Activated CD8-positive, alpha-beta memory T cell treated with anti-CD3 and anti-CD28 coated beads, Interleukin-2, amount 10 ng/mL, durations not matched to agents 7 days and 5 days (primary cell): ENCODE results near the gene USP37. TPM values are rescaled to one million over a fixed set of nuclear protein-coding genes. Genes with fewer than 3 reads are reported as not detected.

Experiments used
- ATAC-seq: fragments of 150-1000 bp; cut with Tn5 transposase; one replicate; pipeline ENCODE4 v1.10.0; 2021; ENCODE audit warnings: moderate library complexity
- CTCF ChIA-PET: fragments of 350-600 bp; sonication (Branson Sonifier 250); formaldehyde crosslinking; loops from one replicate; lab custom pipeline; 2021; ENCODE audit warnings: antibody characterized with exemption; lab: Charles Lee
- DNase-seq: peaks from one replicate; pipeline ENCODE4 v3.0.0-alpha.2; 2020
- H3K27ac Mint-ChIP-seq: one replicate; pipeline ENCODE4 v1.8.0; 2021; ENCODE audit warnings: mild to moderate bottlenecking, mixed read lengths
- H3K27me3 Mint-ChIP-seq: one replicate; pipeline ENCODE4 v1.8.0; 2021; ENCODE audit warnings: mixed read lengths
- H3K36me3 Mint-ChIP-seq: one replicate; pipeline ENCODE4 v1.8.0; 2021; ENCODE audit warnings: mild to moderate bottlenecking, mixed read lengths
- H3K4me1 Mint-ChIP-seq: one replicate; pipeline ENCODE4 v1.8.0; 2021; ENCODE audit warnings: mixed read lengths
- H3K4me3 Mint-ChIP-seq: one replicate; pipeline ENCODE4 v1.8.0; 2021; ENCODE audit warnings: mild to moderate bottlenecking, moderate library complexity, mixed read lengths
- H3K9me3 Mint-ChIP-seq: one replicate; pipeline ENCODE4 v1.8.0; 2022; ENCODE audit warnings: low read depth, mixed read lengths
- total RNA-seq, 2 experiments: library from RNA; stranded (reverse); gene quantifications; one replicate each; pipeline ENCODE4 v1.2.3, GENCODE V29; 2021

The USP37 gene
- total RNA-seq, 2 experiments from 2014 or later, result 33.7 to 37.6 TPM

GRCh38 chr2:218485986-218486667, 82.0 kb downstream of the USP37 start:
- Mint-ChIP-seq H3K27ac (no peak overlapping the region), H3K4me3 (no peak overlapping the region), H3K9me3 (no peaks in the 10 kb centered on the region), H3K27me3 (no peaks in the 10 kb centered on the region), H3K36me3 (peaks cover 52% of the 10 kb centered on the region), H3K4me1 (peaks cover 9% of the 10 kb centered on the region)
- CTCF ChIA-PET, result no interaction called here
- ATAC-seq (no peak), DNase-seq (no peak)

- Mint-ChIP-seq H3K27me3 (no peaks in the 10 kb centered on the region), H3K27ac (no peak overlapping the region), H3K4me3 (no peak overlapping the region), H3K4me1 (peaks cover 15% of the 10 kb centered on the region), H3K9me3 (no peaks in the 10 kb centered on the region), H3K36me3 (peaks cover 46% of the 10 kb centered on the region)
- ATAC-seq (no peak), DNase-seq (no peak)
- CTCF ChIA-PET, result interaction anchor here (0.6 to 1.0 kb wide), 2 partner anchors 20 to 57 kb away, joined by 3 read pairs; no protein-coding TSS in a partner anchor
These were observed 85.5 kb downstream of the USP37 start for GRCh38 chr2:218482651-218483050.

DNA sequence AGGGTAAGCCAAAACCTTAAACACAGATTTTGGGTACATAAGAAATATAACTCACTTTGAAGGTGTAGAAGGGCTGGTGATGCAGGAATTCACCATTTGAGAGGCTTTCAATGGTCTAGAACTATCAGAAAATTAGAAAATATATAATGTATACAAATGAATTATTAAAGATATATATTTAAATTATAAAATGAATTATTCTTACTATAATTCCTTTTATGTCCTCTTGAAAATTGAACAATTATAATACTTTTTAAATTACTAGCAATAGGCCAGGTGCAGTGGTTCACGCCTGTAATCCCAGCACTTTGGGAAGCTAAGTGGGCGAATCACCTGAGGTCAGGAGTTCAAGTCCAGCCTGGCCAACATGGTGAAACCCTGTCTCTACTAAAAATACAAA, 88.6 kb downstream of the USP37 start:
- Mint-ChIP-seq H3K4me1 (peaks cover 15% of the 10 kb centered on the region), H3K27me3 (no peaks in the 10 kb centered on the region), H3K36me3 (peaks cover 36% of the 10 kb centered on the region), H3K9me3 (no peaks in the 10 kb centered on the region), H3K27ac (no peak overlapping the region), H3K4me3 (no peak overlapping the region)
- no peak for ATAC-seq
- CTCF ChIA-PET, result interaction anchor here (1.3 kb wide), 1 partner anchor 33 kb away, joined by 4 read pairs; no protein-coding TSS in a partner anchor
- DNase-seq, result no peak

DNA sequence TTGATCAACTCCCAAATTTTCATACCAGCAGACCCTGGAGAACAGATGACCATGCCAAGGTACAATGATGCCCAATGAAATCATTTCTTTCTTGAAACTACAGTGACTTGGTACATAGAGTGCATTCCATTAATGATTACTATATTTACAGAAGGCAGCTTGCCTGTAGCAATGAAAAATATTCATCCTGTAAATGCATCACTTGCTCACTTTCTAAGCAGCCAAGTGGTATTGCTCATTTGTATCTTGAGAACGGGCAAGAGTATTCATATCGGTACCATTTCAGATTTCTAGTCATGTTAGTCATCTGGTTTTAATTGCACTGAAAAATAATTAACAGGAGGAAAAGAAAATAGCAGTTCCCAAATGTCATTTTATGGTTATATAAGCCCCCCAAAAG, 89.6 kb downstream of the USP37 start:
- CTCF ChIA-PET, result no interaction called here
- no peak for DNase-seq
- no peak for ATAC-seq
- peaks cover 13% of the 10 kb centered on the region for H3K4me1 Mint-ChIP-seq
- H3K36me3 Mint-ChIP-seq, result peaks cover 37% of the 10 kb centered on the region
- no peaks in the 10 kb centered on the region for H3K9me3 Mint-ChIP-seq
- no peak overlapping the region for H3K27ac Mint-ChIP-seq
- no peak overlapping the region for H3K4me3 Mint-ChIP-seq
- H3K27me3 Mint-ChIP-seq, result no peaks in the 10 kb centered on the region

GRCh38 chr2:218477247-218477646, 90.9 kb downstream of the USP37 start:
- Mint-ChIP-seq H3K27ac (no peak overlapping the region), H3K9me3 (no peaks in the 10 kb centered on the region), H3K27me3 (no peaks in the 10 kb centered on the region), H3K4me3 (no peak overlapping the region), H3K36me3 (peaks cover 42% of the 10 kb centered on the region), H3K4me1 (peaks cover 9% of the 10 kb centered on the region)
- ATAC-seq (no peak), DNase-seq (no peak)
- CTCF ChIA-PET, result no interaction called here

- DNase-seq (no peak), ATAC-seq (no peak)
- peaks cover 12% of the 10 kb centered on the region for H3K4me1 Mint-ChIP-seq
- no peak overlapping the region for H3K4me3 Mint-ChIP-seq
- peaks cover 43% of the 10 kb centered on the region for H3K36me3 Mint-ChIP-seq
- CTCF ChIA-PET, result no interaction called here
- H3K9me3 Mint-ChIP-seq, result no peaks in the 10 kb centered on the region
- H3K27ac Mint-ChIP-seq, result no peak overlapping the region
- no peaks in the 10 kb centered on the region for H3K27me3 Mint-ChIP-seq
These were observed 91.5 kb downstream of the USP37 start for GRCh38 chr2:218476676-218477075.

- no peaks in the 10 kb centered on the region for H3K9me3 Mint-ChIP-seq
- DNase-seq, result no peak
- H3K27ac Mint-ChIP-seq, result no peak overlapping the region
- H3K4me1 Mint-ChIP-seq, result peaks cover 26% of the 10 kb centered on the region
- no peaks in the 10 kb centered on the region for H3K27me3 Mint-ChIP-seq
- ATAC-seq, result no peak
- CTCF ChIA-PET, result no interaction called here
- H3K36me3 Mint-ChIP-seq, result peaks cover 50% of the 10 kb centered on the region
- no peak overlapping the region for H3K4me3 Mint-ChIP-seq
These were observed 93.6 kb downstream of the USP37 start for GRCh38 chr2:218474527-218474926.

DNA sequence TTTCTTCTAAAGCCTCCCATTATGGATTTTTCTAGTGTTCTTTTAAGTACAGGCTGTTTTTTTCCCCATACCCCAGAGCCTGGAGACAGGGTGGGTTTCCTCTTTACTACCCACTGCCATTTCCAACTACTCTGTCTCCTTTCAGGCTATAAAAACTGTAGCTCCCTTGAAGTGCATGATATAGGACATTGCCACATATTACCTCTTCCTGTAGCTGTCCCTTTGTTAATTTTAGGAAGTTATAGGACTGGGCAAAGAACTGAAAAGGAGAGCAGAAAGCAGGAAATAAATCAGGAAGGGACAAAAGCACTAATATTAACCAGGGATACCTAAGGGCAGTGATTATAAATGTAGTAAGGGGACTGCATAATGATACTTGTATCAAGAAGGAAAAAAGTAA, 95.2 kb downstream of the USP37 start:
- no peak for ATAC-seq
- peaks cover 45% of the 10 kb centered on the region for H3K36me3 Mint-ChIP-seq
- no peaks in the 10 kb centered on the region for H3K9me3 Mint-ChIP-seq
- no peak overlapping the region for H3K4me3 Mint-ChIP-seq
- H3K4me1 Mint-ChIP-seq, result peaks cover 20% of the 10 kb centered on the region
- H3K27ac Mint-ChIP-seq, result no peak overlapping the region
- no peak for DNase-seq
- CTCF ChIA-PET, result no interaction called here
- no peaks in the 10 kb centered on the region for H3K27me3 Mint-ChIP-seq

DNA sequence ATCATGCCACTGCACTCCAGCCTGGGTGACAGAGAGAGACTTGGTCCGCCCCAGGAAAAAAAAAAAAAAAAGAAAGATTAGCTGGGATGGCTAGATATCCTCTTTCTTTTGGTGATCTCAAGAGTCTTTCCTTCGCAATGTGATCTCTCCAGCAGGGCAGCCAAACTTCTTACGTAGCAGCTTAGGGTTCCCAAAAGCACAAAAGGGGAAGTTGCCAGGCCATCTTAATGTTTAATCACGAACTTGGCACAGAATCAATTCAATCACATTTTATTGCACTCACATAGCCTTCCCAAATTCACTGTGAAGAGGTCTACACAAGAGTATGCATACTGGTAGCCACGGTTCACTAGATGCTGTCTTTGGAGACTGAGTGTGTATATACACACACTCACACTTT, 96.2 kb downstream of the USP37 start:
- CTCF ChIA-PET, result interaction anchor here (1.3 kb wide), 1 partner anchor 16 kb away, joined by 3 read pairs; no protein-coding TSS in a partner anchor
- H3K4me3 Mint-ChIP-seq, result no peak overlapping the region
- ATAC-seq (no peak), DNase-seq (no peak)
- H3K27me3 Mint-ChIP-seq, result no peaks in the 10 kb centered on the region
- peaks cover 20% of the 10 kb centered on the region for H3K4me1 Mint-ChIP-seq
- H3K9me3 Mint-ChIP-seq, result no peaks in the 10 kb centered on the region
- H3K27ac Mint-ChIP-seq, result no peak overlapping the region
- H3K36me3 Mint-ChIP-seq, result peaks cover 45% of the 10 kb centered on the region

GRCh38 chr2:218471036-218471435, 97.1 kb downstream of the USP37 start:
- no peak for ATAC-seq
- Mint-ChIP-seq H3K27ac (peak overlapping the region; percentile 41), H3K36me3 (peaks cover 45% of the 10 kb centered on the region), H3K4me1 (peaks cover 20% of the 10 kb centered on the region), H3K9me3 (no peaks in the 10 kb centered on the region), H3K4me3 (no peak overlapping the region), H3K27me3 (no peaks in the 10 kb centered on the region)
- CTCF ChIA-PET, result interaction anchor here (0.9 to 1.3 kb wide), 2 partner anchors 17 to 24 kb away, joined by 3 read pairs; no protein-coding TSS in a partner anchor
- no peak for DNase-seq

DNA sequence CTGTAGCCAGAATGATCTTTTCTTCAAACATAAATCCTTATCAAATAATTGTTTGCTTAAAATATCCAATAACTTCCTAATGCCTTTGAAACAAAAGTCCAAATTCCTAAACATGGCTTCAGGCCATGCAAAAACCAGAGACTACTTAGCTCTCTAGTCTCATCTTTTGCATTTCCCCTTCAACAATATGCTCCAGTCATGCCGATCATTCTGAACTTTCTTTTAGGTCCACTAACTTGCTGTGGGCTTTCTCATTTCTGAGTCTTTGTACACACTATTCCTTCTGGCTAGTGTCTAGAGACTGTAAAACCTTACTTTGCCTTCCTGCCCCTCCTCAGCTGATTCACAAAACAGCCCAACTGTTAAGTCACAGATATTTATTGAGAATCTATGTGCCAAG, 97.7 kb downstream of the USP37 start:
- Mint-ChIP-seq H3K27me3 (no peaks in the 10 kb centered on the region), H3K4me1 (peaks cover 20% of the 10 kb centered on the region), H3K4me3 (no peak overlapping the region), H3K27ac (no peak overlapping the region), H3K9me3 (no peaks in the 10 kb centered on the region), H3K36me3 (peaks cover 46% of the 10 kb centered on the region)
- DNase-seq, result no peak
- ATAC-seq, result no peak
- CTCF ChIA-PET, result no interaction called here

GRCh38 chr2:218465987-218466633, 102.0 kb downstream of the USP37 start:
- CTCF ChIA-PET, result interaction anchor here (0.6 to 1.8 kb wide), 5 partner anchors 24 to 90 kb away, joined by 3 to 6 read pairs (median 3); no protein-coding TSS in a partner anchor
- no peaks in the 10 kb centered on the region for H3K9me3 Mint-ChIP-seq
- H3K27me3 Mint-ChIP-seq, result no peaks in the 10 kb centered on the region
- no peak overlapping the region for H3K27ac Mint-ChIP-seq
- peaks cover 43% of the 10 kb centered on the region for H3K36me3 Mint-ChIP-seq
- H3K4me3 Mint-ChIP-seq, result no peak overlapping the region
- no peak for DNase-seq
- ATAC-seq, result no peak
- peaks cover 8% of the 10 kb centered on the region for H3K4me1 Mint-ChIP-seq

DNA sequence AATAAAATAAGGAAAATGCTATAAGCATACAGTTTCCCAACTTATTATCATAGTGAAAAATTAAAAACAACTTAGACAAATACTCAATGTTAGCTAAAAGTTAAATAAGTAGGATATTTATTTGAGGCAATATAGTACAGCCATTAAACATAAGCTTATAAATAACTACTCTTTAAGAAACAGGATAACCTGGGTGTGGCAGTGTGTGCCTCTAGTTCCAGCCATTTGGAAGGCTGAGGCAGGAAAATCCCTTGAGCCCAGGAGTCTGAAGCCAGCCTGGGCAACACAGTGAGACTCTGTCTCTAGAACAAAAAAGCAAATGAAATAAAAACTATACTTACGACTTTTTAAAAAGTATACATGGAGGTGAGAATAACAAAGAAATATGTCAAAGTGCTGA, 109.6 kb downstream of the USP37 start:
- Mint-ChIP-seq H3K36me3 (peaks cover 58% of the 10 kb centered on the region), H3K9me3 (peaks cover 4% of the 10 kb centered on the region), H3K27me3 (no peaks in the 10 kb centered on the region), H3K27ac (no peak overlapping the region), H3K4me1 (no peaks in the 10 kb centered on the region), H3K4me3 (no peak overlapping the region)
- DNase-seq (no peak), ATAC-seq (no peak)
- CTCF ChIA-PET, result no interaction called here

DNA sequence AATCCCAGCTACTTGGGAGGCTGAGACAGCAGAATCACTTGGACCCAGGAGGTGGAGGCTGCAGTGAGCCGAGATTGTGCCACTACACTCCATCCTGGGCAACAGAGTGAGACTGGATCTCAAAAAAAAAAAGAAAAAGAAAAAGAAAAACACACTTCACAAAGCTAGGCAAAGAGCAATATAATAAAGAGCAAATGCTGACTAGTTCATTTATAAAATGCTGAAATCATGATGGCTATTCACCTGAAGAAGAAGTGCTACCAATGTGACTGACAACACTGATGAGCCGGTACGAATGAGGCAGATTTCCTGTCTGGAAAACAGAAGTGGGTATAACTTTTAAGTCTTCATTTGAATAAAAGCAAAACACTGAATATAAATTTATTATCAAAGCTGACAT, 111.3 kb downstream of the USP37 start:
- DNase-seq (no peak), ATAC-seq (no peak)
- peaks cover 57% of the 10 kb centered on the region for H3K36me3 Mint-ChIP-seq
- H3K27me3 Mint-ChIP-seq, result no peaks in the 10 kb centered on the region
- H3K27ac Mint-ChIP-seq, result no peak overlapping the region
- no peaks in the 10 kb centered on the region for H3K4me1 Mint-ChIP-seq
- CTCF ChIA-PET, result no interaction called here
- H3K4me3 Mint-ChIP-seq, result no peak overlapping the region
- peaks cover 4% of the 10 kb centered on the region for H3K9me3 Mint-ChIP-seq
